Adrenal gland (tissue), 12 donors: ENCODE data around the gene MAPKAP1. TPM values are rescaled to one million over a fixed set of nuclear protein-coding genes. Genes with fewer than 3 reads are reported as not detected.

Experiments
- DNase-seq, 7 donors: peaks; one replicate each; pipeline ENCODE4 v3.0.0-alpha.2; 2019 to 2020
- H3K27ac ChIP-seq, 5 donors: fragments of 200-600 bp; sonication (generic) in 4 of 5; 1 replicate in 3 of 5; 2 replicates in 2 of 5; pipeline versions ENCODE4 v1.5.1 to v1.8.0; 2016 to 2020; ENCODE audit warnings: mild to moderate bottlenecking in 1 of 5
- H3K27me3 ChIP-seq: fragments of 200-600 bp; 2 replicates; pipeline ENCODE4 v1.8.0; 2021
- H3K36me3 ChIP-seq, 2 donors: fragments of 200-600 bp; replicated peaks in 1 of 2; 1 replicate in 1 of 2; 2 replicates in 1 of 2; pipeline versions ENCODE4 v1.5.1 to v1.8.0; 2018 to 2022
- H3K4me1 ChIP-seq, 2 donors: fragments of 200-600 bp; replicated peaks in 1 of 2; 1 replicate in 1 of 2; 2 replicates in 1 of 2; pipeline versions ENCODE4 v1.5.1 to v1.8.0; 2018 to 2021
- H3K4me3 ChIP-seq, 4 donors: fragments of 200-600 bp; sonication (generic) in 3 of 4; one replicate each; pipeline ENCODE4 v1.5.1; 2016 to 2018
- H3K9me3 ChIP-seq, 3 donors: fragments of 200-600 bp; sonication (generic) in 1 of 3; replicated peaks in 1 of 3; 1 replicate in 2 of 3; 2 replicates in 1 of 3; pipeline versions ENCODE4 v1.5.1 to v1.8.0; 2016 to 2021
- CTCF ChIP-seq, 6 experiments: fragments of 450-650 bp in 4 of 6; fragments of 200-600 bp in 2 of 6; sonication (generic) in 1 of 6; IDR thresholded peaks; 1 replicate in 5 of 6; 2 replicates in 1 of 6; pipeline versions ENCODE4 v1.5.1 to v1.8.0; 2016 to 2021; ENCODE audit warnings: antibody characterized with exemption in 6 of 6, mild to moderate bottlenecking in 2 of 6, moderate library complexity in 1 of 6
- POLR2A ChIP-seq, 2 donors: fragments of 450-650 bp; IDR thresholded peaks; one replicate each; pipeline ENCODE4 v1.6.1; 2017; ENCODE audit warnings: antibody characterized with exemption in 2 of 2, mild to moderate bottlenecking in 2 of 2, moderate library complexity in 1 of 2
- WGBS, 4 donors: extraction: QIAGEN DNeasy Blood & Tissue Kit in 2 of 4; methylation state at CpG; one replicate each; pipeline versions ENCODE4 v1.1.5 to v1.1.7; 2013 to 2017; 5-methylcytosine and 5-hydroxymethylcytosine counted together
- intact Hi-C, 2 donors: fragments of 100-400 bp; cut with DNase I; formaldehyde crosslinking; loops; one replicate each; pipeline versions ENCODE4 v1.14.1 to v1.15.0; 2022 to 2023
- polyA plus RNA-seq, 3 donors: library from polyadenylated mRNA; stranded (reverse); fragments of 200-250 nt in 2 of 3; fragments of 350-450 nt in 1 of 3; fragmentation: Illumina TruSeq in 1 of 3; extraction: RNeasy Lipid Tissue Mini Kit (QIAGEN cat#74804) in 1 of 3; gene quantifications; one replicate each; pipeline ENCODE4 v1.2.3, GENCODE V29; 2013 to 2014
- total RNA-seq, 9 donors: library from RNA; depleted of rRNA in 4 of 9; stranded (reverse); fragments of >200 nt in 4 of 9; fragments of 120-200 nt in 1 of 9; fragmentation: NEBNext Ultra II Directional in 1 of 9; extraction: Animal tissue kit (Norgen Biotek cat#: 25700) in 1 of 9; gene quantifications; one replicate each; pipeline versions ENCODE4 v1.1.0 to v1.2.4, GENCODE V29; 2013 to 2023
- donor health status: healthy with polysubstance abuse.
- donor health status: Bipolar disorder and iron deficiency.
- donor health status: DM: yes; HTN: yes; CAD: no.
- donor health status: DM: no; HTN: no; CAD: no.
- donor health status: DM: no; HTN: no; CAD: no.
- donor health status: DM: yes; HTN: yes; CAD: no.

The MAPKAP1 gene
- total and polyA plus RNA-seq, 12 donors: 72.2 to 156 (median 94.9) TPM

- no peak for TF ChIP-seq POLR2A (IDR thresholded peaks at IDR 0.05)
- no peak for TF ChIP-seq CTCF (IDR thresholded peaks at IDR 0.05)
- no peak overlapping the region for H3K27ac ChIP-seq
- H3K36me3 ChIP-seq: no peaks in the 10 kb centered on the region
- no peak for DNase-seq
- H3K4me1 ChIP-seq: no peaks in the 10 kb centered on the region
- H3K27me3 ChIP-seq: no peaks in the 10 kb centered on the region
- no peak overlapping the region for H3K4me3 ChIP-seq
- H3K9me3 ChIP-seq: no peaks in the 10 kb centered on the region
- intact Hi-C loops: no loop called here
- whole genome bisulfite sequencing, 4 donors: 79 to 89% (median 82%) methylated on average over 3 of the region's 3 CpGs
These were observed 276.0 kb downstream of the MAPKAP1 start for GRCh38 chr9:125431012-125431305.

- Histone ChIP-seq H3K9me3 (no peaks in the 10 kb centered on the region), H3K27me3 (no peaks in the 10 kb centered on the region), H3K4me1 (peaks cover 4 to 5% of the 10 kb centered on the region in 2 donors), H3K27ac (no peak overlapping the region), H3K36me3 (no peaks in the 10 kb centered on the region), H3K4me3 (no peak overlapping the region)
- TF ChIP-seq CTCF (IDR thresholded peaks at IDR 0.05): no peak
- TF ChIP-seq POLR2A (IDR thresholded peaks at IDR 0.05): no peak
- intact Hi-C loops: no loop called here
- WGBS, 4 donors: 84 to 90% (median 88%) methylated on average over 15 to 21 of the region's 21 CpGs
- no peak for DNase-seq
These were observed 276.6 kb downstream of the MAPKAP1 start for GRCh38 chr9:125430161-125431011.

- H3K4me1 ChIP-seq: peaks cover 4 to 8% of the 10 kb centered on the region in 2 donors
- intact Hi-C loops: no loop called here
- 92 to 96% (median 94%) methylated on average over 10 to 20 of the region's 20 CpGs for WGBS, 4 donors
- TF ChIP-seq POLR2A (IDR thresholded peaks at IDR 0.05): no peak
- no peak for TF ChIP-seq CTCF (IDR thresholded peaks at IDR 0.05)
- H3K9me3 ChIP-seq: no peaks in the 10 kb centered on the region
- no peak for DNase-seq
- no peak overlapping the region for H3K27ac ChIP-seq
- no peaks in the 10 kb centered on the region for H3K36me3 ChIP-seq
- no peaks in the 10 kb centered on the region for H3K27me3 ChIP-seq
- no peak overlapping the region for H3K4me3 ChIP-seq
These were observed 277.4 kb downstream of the MAPKAP1 start for GRCh38 chr9:125429476-125430160.

GRCh38 chr9:125428902-125429467 is 278.0 kb downstream of the MAPKAP1 start:
- Histone ChIP-seq H3K9me3 (no peaks in the 10 kb centered on the region), H3K4me1 (peaks cover 4 to 8% of the 10 kb centered on the region in 2 donors), H3K27me3 (no peaks in the 10 kb centered on the region), H3K36me3 (no peaks in the 10 kb centered on the region), H3K4me3 (no peak overlapping the region), H3K27ac (no peak overlapping the region)
- WGBS, 4 donors: 80 to 88% (median 84%) methylated on average over 10 to 16 of the region's 16 CpGs
- no peak for DNase-seq
- TF ChIP-seq POLR2A (IDR thresholded peaks at IDR 0.05): no peak
- intact Hi-C loops: no loop called here
